Mononuclear cell (primary cell): Measurements from ENCODE around the gene PRSS16. TPM values are rescaled to one million over a fixed set of nuclear protein-coding genes. Genes with fewer than 3 reads are reported as not detected.

Experiments
- H3K27me3 ChIP-seq: 2 replicates; pipeline ENCODE4 v1.6.0; 2011; ENCODE audit warnings: low read length, control low read depth; ENCODE audit not compliant: insufficient read depth
- H3K4me1 ChIP-seq: 2 replicates; pipeline ENCODE4 v1.5.1; 2011; ENCODE audit warnings: mild to moderate bottlenecking, low read length, control low read depth; ENCODE audit not compliant: insufficient read depth
- H3K4me3 ChIP-seq: 2 replicates; pipeline ENCODE4 v1.5.1; 2011; ENCODE audit warnings: mild to moderate bottlenecking, low read length, moderate library complexity
- H3K9me3 ChIP-seq: 2 replicates; pipeline ENCODE4 v1.5.1; 2011; ENCODE audit warnings: low read depth, mild to moderate bottlenecking, control low read depth, low read length
- total RNA-seq: library from RNA; depleted of rRNA; stranded (reverse); fragments of >200 nt; gene quantifications from one replicate; pipeline ENCODE4 v1.2.3, GENCODE V29; 2012

PRSS16 gene
- total RNA-seq, 1 donor: 0.42 TPM

DNA sequence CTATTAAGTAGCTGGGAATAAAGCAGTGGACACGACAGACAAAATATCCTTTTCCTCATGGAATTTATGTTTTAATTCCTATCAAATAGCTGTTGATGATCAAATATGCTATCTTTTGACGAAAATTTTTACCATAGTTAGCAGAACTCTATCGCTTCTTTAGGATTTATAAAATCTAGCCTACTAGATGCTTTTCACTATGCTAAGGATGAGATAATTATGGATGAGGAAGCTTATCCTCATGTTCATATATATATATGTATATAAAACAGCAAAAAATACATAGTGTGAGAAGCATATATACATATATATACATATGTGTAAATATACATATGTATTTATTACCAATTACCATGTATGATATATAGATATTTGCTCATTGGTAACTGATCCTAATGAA is 12.9 kb upstream of the PRSS16 start:
- peaks cover 4% of the 10 kb centered on the region for H3K4me1 ChIP-seq
- H3K27me3 ChIP-seq: peaks cover 89% of the 10 kb centered on the region
- H3K4me3 ChIP-seq: no peak overlapping the region
- no peaks in the 10 kb centered on the region for H3K9me3 ChIP-seq

GRCh38 chr6:27237089-27237803 is 10.3 kb upstream of the PRSS16 start:
- no peak overlapping the region for H3K4me3 ChIP-seq
- peaks cover 4% of the 10 kb centered on the region for H3K4me1 ChIP-seq
- no peaks in the 10 kb centered on the region for H3K9me3 ChIP-seq
- peaks cover 85% of the 10 kb centered on the region for H3K27me3 ChIP-seq

DNA sequence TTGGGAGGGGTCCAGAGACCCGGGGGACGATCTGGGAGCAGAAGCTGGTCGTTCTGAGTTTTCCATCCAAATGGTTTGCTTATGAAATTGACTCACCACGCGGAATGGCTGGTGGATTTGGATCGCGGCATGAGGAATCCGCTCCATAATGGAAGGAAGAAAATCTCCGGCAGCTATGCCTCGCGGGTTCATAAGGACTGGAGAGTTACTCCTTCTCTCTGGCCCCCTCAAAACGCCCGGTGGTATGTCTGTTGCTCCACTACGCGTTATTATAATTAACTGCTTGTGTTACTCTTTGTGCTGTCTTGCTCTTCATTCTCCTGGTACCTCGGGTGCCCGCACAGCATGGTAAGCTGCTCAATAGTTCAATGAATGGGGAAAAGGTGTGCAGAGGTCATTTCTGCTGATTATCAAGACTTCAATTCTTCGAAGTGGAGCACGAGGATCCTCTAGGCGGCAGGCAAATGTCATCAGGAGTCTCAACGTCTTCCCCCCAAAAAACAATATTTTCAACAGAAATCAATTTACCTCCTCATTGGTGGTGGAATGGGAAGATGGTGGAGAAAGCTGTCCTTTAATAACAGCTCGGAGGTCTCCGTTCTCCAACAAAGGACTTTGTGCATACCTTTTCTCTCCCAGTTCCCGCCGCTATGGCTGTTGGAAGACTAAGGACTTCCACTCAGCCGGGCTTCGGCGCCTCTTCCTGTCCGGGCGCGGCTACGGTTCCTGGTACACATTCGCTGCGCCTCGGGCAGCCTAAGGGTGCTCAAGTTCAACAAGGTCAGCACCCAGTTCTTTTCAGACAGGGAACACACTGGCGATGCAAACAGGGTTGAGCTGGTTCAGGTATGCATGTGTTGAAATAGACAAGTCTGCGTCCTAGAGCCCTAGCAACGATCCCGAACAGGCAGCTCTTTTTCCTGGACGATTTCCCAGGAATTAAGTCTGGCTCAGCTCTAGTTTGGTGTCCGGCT is 9.2 kb upstream of the PRSS16 start:
- H3K4me1 ChIP-seq: peaks cover 4% of the 10 kb centered on the region
- no peaks in the 10 kb centered on the region for H3K9me3 ChIP-seq
- no peak overlapping the region for H3K4me3 ChIP-seq
- H3K27me3 ChIP-seq: peaks cover 86% of the 10 kb centered on the region

GRCh38 chr6:27239258-27239657 is 8.2 kb upstream of the PRSS16 start:
- Histone ChIP-seq H3K4me3 (no peak overlapping the region), H3K4me1 (peaks cover 4% of the 10 kb centered on the region), H3K27me3 (peaks cover 80% of the 10 kb centered on the region), H3K9me3 (no peaks in the 10 kb centered on the region)

DNA sequence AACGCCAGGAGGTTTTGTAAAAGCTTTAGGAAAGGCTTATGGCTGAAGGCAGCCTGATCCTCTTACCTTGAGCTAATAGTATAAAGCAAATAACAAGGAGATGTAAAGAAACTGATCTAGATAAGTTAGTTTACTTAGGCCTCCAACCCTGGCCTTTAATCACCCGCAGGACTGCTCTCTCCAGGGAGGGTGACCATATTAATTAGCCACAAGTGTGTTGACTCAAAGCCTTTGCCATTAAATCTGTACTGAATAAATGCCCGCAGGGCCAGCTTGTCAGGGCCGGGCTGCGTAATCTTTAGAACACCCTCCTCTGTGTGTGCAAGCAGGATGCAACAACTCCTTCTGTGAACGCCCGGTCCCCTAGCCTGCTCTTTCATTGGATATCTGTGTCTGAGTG is 6.1 kb upstream of the PRSS16 start:
- H3K4me1 ChIP-seq: peaks cover 4% of the 10 kb centered on the region
- no peaks in the 10 kb centered on the region for H3K9me3 ChIP-seq
- no peak overlapping the region for H3K4me3 ChIP-seq
- peaks cover 72% of the 10 kb centered on the region for H3K27me3 ChIP-seq

DNA sequence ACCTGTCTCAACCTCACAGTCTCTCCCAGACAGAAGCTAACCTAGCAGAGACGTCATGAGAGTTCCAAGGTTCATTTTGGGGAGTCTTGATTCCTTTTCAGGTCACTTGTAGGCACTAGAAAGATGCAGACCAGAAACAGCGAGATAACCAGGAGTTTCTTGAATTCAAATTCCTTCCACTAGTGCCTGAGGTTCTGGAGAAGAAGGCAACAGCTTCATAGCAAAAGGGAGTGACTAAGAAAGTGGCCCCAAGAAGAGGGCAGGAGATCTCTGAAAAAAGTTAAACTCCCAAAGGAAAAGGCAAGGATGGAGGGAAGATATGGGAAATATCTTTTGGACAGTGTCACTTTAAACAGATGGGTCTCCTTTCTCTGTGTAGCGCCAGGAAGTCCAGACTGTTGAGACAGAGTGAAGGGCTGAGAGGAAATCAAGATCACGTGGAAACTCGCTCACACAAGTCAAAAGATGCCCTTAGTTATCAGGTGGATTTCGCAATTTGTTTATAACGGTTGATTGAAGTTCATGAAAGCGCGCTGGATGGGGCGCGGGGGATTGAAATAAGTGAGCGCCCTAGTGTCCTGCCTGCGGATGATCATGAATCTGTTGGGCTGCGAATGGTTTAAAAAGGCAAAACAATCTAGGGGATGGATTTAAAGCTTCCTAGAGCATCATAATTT is 4.8 kb upstream of the PRSS16 start:
- Histone ChIP-seq H3K4me3 (no peak overlapping the region), H3K4me1 (peaks cover 2% of the 10 kb centered on the region), H3K27me3 (peaks cover 60% of the 10 kb centered on the region), H3K9me3 (no peaks in the 10 kb centered on the region)

DNA sequence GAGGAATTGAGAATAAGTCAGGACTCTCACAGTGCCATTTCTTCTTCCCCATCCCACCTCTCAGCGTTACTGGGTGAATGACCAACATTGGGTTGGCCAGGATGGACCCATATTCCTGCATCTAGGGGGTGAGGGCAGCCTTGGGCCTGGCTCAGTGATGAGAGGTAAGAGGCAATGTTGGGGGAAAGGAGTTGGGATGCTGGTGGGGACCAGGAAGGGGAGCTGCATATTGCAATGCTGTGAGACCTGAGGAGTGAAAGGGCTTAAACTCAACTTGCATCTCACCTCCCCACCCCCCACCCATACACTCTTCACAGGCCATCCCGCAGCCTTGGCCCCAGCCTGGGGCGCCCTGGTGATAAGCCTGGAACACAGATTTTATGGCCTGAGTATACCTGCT is 1.3 kb downstream of the PRSS16 start:
- peaks cover 60% of the 10 kb centered on the region for H3K27me3 ChIP-seq

GRCh38 chr6:27250277-27251111 is 3.0 kb downstream of the PRSS16 start:
- Histone ChIP-seq H3K27me3 (peaks cover 67% of the 10 kb centered on the region), H3K9me3 (no peaks in the 10 kb centered on the region), H3K4me3 (peak overlapping the region; percentile 33), H3K4me1 (peaks cover 5% of the 10 kb centered on the region)

More for the DNA sequence above, 1.3 kb downstream of the PRSS16 start:
- Histone ChIP-seq H3K4me1 (peaks cover 5% of the 10 kb centered on the region), H3K4me3 (no peak overlapping the region), H3K9me3 (no peaks in the 10 kb centered on the region)

GRCh38 chr6:27251112-27251605 is 3.7 kb downstream of the PRSS16 start:
- Histone ChIP-seq H3K27me3 (peaks cover 65% of the 10 kb centered on the region), H3K9me3 (no peaks in the 10 kb centered on the region), H3K4me3 (peak overlapping the region; percentile 33), H3K4me1 (peaks cover 5% of the 10 kb centered on the region)

DNA sequence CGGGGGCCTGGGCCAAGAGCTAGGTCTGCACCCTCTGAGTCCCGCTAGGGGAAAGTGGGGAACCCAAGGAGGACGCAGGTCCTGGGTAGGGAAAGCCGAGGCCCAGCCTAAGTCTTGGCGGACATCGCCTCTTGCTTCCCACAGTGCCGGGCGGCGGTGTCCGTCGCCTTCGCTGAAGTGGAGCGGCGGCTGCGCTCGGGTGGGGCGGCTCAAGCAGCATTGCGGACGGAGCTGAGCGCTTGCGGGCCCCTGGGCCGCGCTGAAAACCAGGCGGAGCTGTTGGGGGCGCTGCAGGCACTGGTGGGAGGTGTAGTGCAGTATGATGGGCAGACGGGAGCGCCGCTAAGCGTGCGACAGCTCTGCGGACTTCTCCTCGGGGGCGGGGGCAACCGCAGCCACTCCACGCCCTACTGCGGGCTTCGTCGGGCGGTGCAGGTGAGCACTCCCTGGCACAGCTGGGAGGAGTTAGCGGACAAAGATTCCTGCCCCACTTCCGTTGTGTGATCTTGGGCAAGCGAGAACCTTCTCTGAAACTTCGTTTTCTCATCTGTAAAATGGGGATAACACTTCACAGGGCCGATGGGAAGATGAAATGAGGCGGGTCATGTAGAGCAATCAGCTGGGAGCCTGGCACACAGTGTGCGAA is 4.2 kb downstream of the PRSS16 start:
- H3K4me3 ChIP-seq: peak overlapping the region; percentile 28
- H3K27me3 ChIP-seq: peaks cover 61% of the 10 kb centered on the region
- peaks cover 5% of the 10 kb centered on the region for H3K4me1 ChIP-seq
- H3K9me3 ChIP-seq: no peaks in the 10 kb centered on the region

GRCh38 chr6:27254566-27254965 is 7.1 kb downstream of the PRSS16 start:
- peaks cover 64% of the 10 kb centered on the region for H3K27me3 ChIP-seq
- H3K4me1 ChIP-seq: peaks cover 5% of the 10 kb centered on the region
- H3K4me3 ChIP-seq: no peak overlapping the region
- H3K9me3 ChIP-seq: no peaks in the 10 kb centered on the region

DNA sequence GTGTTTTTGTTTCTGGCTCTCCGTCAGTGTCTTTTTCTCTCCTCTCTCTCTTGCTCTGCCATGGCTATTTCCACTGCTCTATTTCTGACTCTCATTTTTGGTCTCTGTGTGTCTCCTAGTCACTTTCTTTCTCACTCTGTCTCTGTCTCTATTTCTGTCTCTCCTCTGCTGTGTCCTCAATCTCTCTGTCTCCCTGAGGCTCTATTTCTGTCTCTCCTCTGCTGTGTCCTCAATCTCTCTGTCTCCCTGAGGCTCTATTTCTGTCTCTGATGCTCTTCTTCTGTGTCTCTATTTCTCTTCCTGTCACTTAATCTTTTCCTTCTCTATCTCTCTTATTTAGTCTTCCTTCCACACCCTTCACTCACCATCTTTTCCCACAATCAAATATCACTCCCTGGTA is 8.4 kb downstream of the PRSS16 start:
- Histone ChIP-seq H3K4me3 (no peak overlapping the region), H3K4me1 (peaks cover 4% of the 10 kb centered on the region), H3K9me3 (no peaks in the 10 kb centered on the region), H3K27me3 (peaks cover 63% of the 10 kb centered on the region)

DNA sequence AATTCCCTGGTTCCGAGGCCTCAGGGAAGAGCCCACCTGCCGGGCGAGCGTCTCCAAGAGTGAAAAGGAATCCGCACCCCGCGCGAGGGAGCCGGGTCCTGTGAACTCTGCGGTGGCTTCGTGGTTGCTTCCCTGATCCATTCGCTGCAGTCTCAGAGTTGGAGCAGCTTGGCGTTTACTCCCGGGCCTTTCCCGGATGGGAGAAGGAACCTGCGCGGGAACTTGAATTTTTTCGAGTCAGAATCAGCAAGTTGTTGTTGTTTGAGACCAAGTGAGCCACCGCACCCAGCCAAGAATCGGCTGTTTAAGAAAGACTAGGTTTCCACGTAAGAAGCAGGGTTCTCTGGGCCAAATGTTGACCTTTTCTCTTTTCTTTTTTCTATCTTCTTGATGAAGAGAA is 12.9 kb downstream of the PRSS16 start:
- no peaks in the 10 kb centered on the region for H3K4me1 ChIP-seq
- no peak overlapping the region for H3K4me3 ChIP-seq
- H3K27me3 ChIP-seq: peaks cover 57% of the 10 kb centered on the region
- H3K9me3 ChIP-seq: no peaks in the 10 kb centered on the region
